ENCODE results near the gene DOCK2. TPM values are rescaled to one million over a fixed set of nuclear protein-coding genes. Genes with fewer than 3 reads are reported as not detected.

Gene DOCK2
- polyA plus RNA-seq, 1 donor (not counting 4 experiments of a cell fraction or from before 2014, with no cell fraction given) = 0.21 TPM

DNA sequence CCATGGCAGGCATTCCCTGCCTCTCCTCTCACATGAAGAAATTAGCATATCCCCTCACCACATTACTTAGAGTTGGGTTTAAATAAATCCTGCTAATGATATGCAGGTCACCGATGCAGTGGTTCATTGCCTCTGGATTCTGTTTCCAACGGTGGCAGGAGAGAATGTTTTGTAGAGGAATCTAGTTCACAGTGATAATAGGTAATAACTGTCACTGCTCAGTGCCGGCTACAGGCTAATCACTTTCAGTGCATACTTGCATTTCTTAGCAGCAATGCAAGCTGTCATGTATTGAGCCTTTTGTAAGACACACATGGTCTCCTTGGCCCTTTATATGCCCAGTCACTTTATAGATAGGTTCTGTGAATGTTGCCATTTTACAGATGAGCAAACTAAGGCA lies 402.8 kb downstream of the DOCK2 start:
- DNase-seq (ENCODE audit: low read depth, low spot score) (no peak), FAIRE-seq (no peak)
- Histone ChIP-seq H3K9me3 (ENCODE audit: control insufficient read depth, low read depth, low read length) (no peaks in the 10 kb centered on the region), H3K36me3 (ENCODE audit: control insufficient read depth in 2 of 2, extremely low read depth in 1 of 2, insufficient read depth in 2 of 2, low read length in 2 of 2) (no peaks in the 10 kb centered on the region), H3K9ac (ENCODE audit: control insufficient read depth, extremely low read depth, insufficient read depth, low read length) (no peak overlapping the region), H3K4me1 (ENCODE audit: control insufficient read depth, extremely low read depth, insufficient read depth, low read length) (no peaks in the 10 kb centered on the region), H3K4me3 (ENCODE audit: control insufficient read depth in 2 of 3, extremely low read depth in 1 of 3, insufficient read depth in 2 of 3, low read depth in 1 of 3, low read length in 3 of 3) (no peak overlapping the region), H3K27ac (ENCODE audit: control insufficient read depth, insufficient read depth, low read length) (no peak overlapping the region), H3K27me3 (ENCODE audit: control insufficient read depth, extremely low read depth, insufficient read depth, low read length) (no peaks in the 10 kb centered on the region), H4K20me1 (ENCODE audit: control insufficient read depth, extremely low read depth, insufficient read depth, low read length) (no peaks in the 10 kb centered on the region), H2AFZ (ENCODE audit: control insufficient read depth, low read length) (no peak overlapping the region), H3K79me2 (ENCODE audit: control insufficient read depth, insufficient read depth, low read length) (no peaks in the 10 kb centered on the region), H3K9me1 (ENCODE audit: control insufficient read depth, extremely low read depth, insufficient read depth, low read length) (no peaks in the 10 kb centered on the region), H3K4me2 (ENCODE audit: control insufficient read depth, extremely low read depth, insufficient read depth, low read depth, low read length) (no peak overlapping the region)
- TF ChIP-seq, protein P1, sequence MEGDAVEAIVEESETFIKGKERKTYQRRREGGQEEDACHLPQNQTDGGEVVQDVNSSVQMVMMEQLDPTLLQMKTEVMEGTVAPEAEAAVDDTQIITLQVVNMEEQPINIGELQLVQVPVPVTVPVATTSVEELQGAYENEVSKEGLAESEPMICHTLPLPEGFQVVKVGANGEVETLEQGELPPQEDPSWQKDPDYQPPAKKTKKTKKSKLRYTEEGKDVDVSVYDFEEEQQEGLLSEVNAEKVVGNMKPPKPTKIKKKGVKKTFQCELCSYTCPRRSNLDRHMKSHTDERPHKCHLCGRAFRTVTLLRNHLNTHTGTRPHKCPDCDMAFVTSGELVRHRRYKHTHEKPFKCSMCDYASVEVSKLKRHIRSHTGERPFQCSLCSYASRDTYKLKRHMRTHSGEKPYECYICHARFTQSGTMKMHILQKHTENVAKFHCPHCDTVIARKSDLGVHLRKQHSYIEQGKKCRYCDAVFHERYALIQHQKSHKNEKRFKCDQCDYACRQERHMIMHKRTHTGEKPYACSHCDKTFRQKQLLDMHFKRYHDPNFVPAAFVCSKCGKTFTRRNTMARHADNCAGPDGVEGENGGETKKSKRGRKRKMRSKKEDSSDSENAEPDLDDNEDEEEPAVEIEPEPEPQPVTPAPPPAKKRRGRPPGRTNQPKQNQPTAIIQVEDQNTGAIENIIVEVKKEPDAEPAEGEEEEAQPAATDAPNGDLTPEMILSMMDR (optimal IDR thresholded peaks at IDR 0.05 in 1 of 3, IDR thresholded peaks at IDR 0.05 in 1 of 3, conservative IDR thresholded peaks at IDR 0.05 in 1 of 3; ENCODE audit: extremely low read depth in 1 of 3, insufficient read depth in 2 of 3, low read length in 3 of 3) = no peak
- TF ChIP-seq EZH2 (IDR thresholded peaks at IDR 0.05; ENCODE audit: low read length) = no peak
- dilution Hi-C loops (cut with MboI; ENCODE audit: extremely low pct_ligation_motif_present, low sequenced_read_pairs) = no loop called here

GRCh38 chr5:170046241-170046640 lies 409.2 kb downstream of the DOCK2 start:
- Histone ChIP-seq H3K9me1 (ENCODE audit: control insufficient read depth, extremely low read depth, insufficient read depth, low read length) (no peaks in the 10 kb centered on the region), H4K20me1 (ENCODE audit: control insufficient read depth, extremely low read depth, insufficient read depth, low read length) (no peaks in the 10 kb centered on the region), H3K79me2 (ENCODE audit: control insufficient read depth, insufficient read depth, low read length) (no peaks in the 10 kb centered on the region), H3K9ac (ENCODE audit: control insufficient read depth, extremely low read depth, insufficient read depth, low read length) (no peak overlapping the region), H3K27ac (ENCODE audit: control insufficient read depth, insufficient read depth, low read length) (no peak overlapping the region), H3K4me2 (ENCODE audit: control insufficient read depth, extremely low read depth, insufficient read depth, low read depth, low read length) (no peak overlapping the region), H3K36me3 (ENCODE audit: control insufficient read depth in 2 of 2, extremely low read depth in 1 of 2, insufficient read depth in 2 of 2, low read length in 2 of 2) (no peaks in the 10 kb centered on the region), H3K4me3 (ENCODE audit: control insufficient read depth in 2 of 3, extremely low read depth in 1 of 3, insufficient read depth in 2 of 3, low read depth in 1 of 3, low read length in 3 of 3) (no peak overlapping the region), H3K9me3 (ENCODE audit: control insufficient read depth, low read depth, low read length) (no peaks in the 10 kb centered on the region), H3K4me1 (ENCODE audit: control insufficient read depth, extremely low read depth, insufficient read depth, low read length) (no peaks in the 10 kb centered on the region), H3K27me3 (ENCODE audit: control insufficient read depth, extremely low read depth, insufficient read depth, low read length) (no peaks in the 10 kb centered on the region), H2AFZ (ENCODE audit: control insufficient read depth, low read length) (no peak overlapping the region)
- FAIRE-seq (no peak), DNase-seq (ENCODE audit: low read depth, low spot score) (no peak)
- dilution Hi-C loops (cut with MboI; ENCODE audit: extremely low pct_ligation_motif_present, low sequenced_read_pairs) = no loop called here
- TF ChIP-seq, protein P1 (optimal IDR thresholded peaks at IDR 0.05 in 1 of 3, IDR thresholded peaks at IDR 0.05 in 1 of 3, conservative IDR thresholded peaks at IDR 0.05 in 1 of 3; ENCODE audit: extremely low read depth in 1 of 3, insufficient read depth in 2 of 3, low read length in 3 of 3) = no peak
- no peak for TF ChIP-seq EZH2 (IDR thresholded peaks at IDR 0.05; ENCODE audit: low read length)

All from keratinocyte (primary cell).